Trophoblast cell (in vitro differentiated cells and primary cell): ENCODE results near the gene CSF3R. TPM values are rescaled to one million over a fixed set of nuclear protein-coding genes. Genes with fewer than 3 reads are reported as not detected.
A peak's percentile ranks its signal among the peaks of the same experiment; 100 is the strongest.

ENCODE experiments used
- DNase-seq, 2 donors: peaks; one replicate each; pipeline ENCODE4 v3.0.0-alpha.2; 2016
- H2AFZ ChIP-seq: 2 replicates; pipeline ENCODE4 v1.6.1; 2013; ENCODE audit warnings: low read length, moderate library complexity, mild to moderate bottlenecking; ENCODE audit not compliant: insufficient read depth, poor library complexity
- H2AK5ac ChIP-seq: 2 replicates; pipeline ENCODE4 v1.6.1; 2013; ENCODE audit warnings: mild to moderate bottlenecking, low read length
- H2BK120ac ChIP-seq: 2 replicates; pipeline ENCODE4 v1.6.1; 2013; ENCODE audit warnings: low read length, mild to moderate bottlenecking, moderate library complexity; ENCODE audit not compliant: insufficient read depth, poor library complexity
- H2BK12ac ChIP-seq: 2 replicates; pipeline ENCODE4 v1.6.1; 2013; ENCODE audit warnings: mild to moderate bottlenecking, low read length, moderate library complexity
- H2BK5ac ChIP-seq: 2 replicates; pipeline ENCODE4 v1.6.1; 2013; ENCODE audit warnings: low read length, low read depth, moderate library complexity, mild to moderate bottlenecking; ENCODE audit not compliant: poor library complexity
- H3K14ac ChIP-seq: 2 replicates; pipeline ENCODE4 v1.6.1; 2013; ENCODE audit warnings: mild to moderate bottlenecking, low read length
- H3K18ac ChIP-seq: 2 replicates; pipeline ENCODE4 v1.6.1; 2013; ENCODE audit warnings: mild to moderate bottlenecking, low read length
- H3K23ac ChIP-seq: 2 replicates; pipeline ENCODE4 v1.6.1; 2013; ENCODE audit warnings: low read length
- H3K27ac ChIP-seq: 2 replicates; pipeline ENCODE4 v1.5.1; 2013; ENCODE audit warnings: low read depth, mild to moderate bottlenecking, inconsistent platforms, low read length, moderate library complexity
- H3K27me3 ChIP-seq: 2 replicates; pipeline ENCODE4 v1.6.1; 2013; ENCODE audit warnings: inconsistent platforms, mild to moderate bottlenecking, low read length, moderate library complexity; ENCODE audit not compliant: insufficient read depth
- H3K36me3 ChIP-seq, 2 experiments: 1 replicate in 1 of 2; 2 replicates in 1 of 2; pipeline ENCODE4 v1.6.1; 2013; ENCODE audit warnings: low read length in 2 of 2, mild to moderate bottlenecking in 2 of 2, moderate library complexity in 1 of 2; ENCODE audit not compliant: insufficient read depth in 2 of 2, control insufficient read depth in 1 of 2
- H3K4ac ChIP-seq: 2 replicates; pipeline ENCODE4 v1.6.1; 2013; ENCODE audit warnings: low read depth, mild to moderate bottlenecking, low read length, moderate library complexity
- H3K4me1 ChIP-seq, 2 experiments: 1 replicate in 1 of 2; 2 replicates in 1 of 2; pipeline ENCODE4 v1.6.1; 2013; ENCODE audit warnings: low read length in 2 of 2, mild to moderate bottlenecking in 2 of 2, moderate library complexity in 1 of 2; ENCODE audit not compliant: insufficient read depth in 2 of 2, control insufficient read depth in 1 of 2
- H3K4me2 ChIP-seq: 2 replicates; pipeline ENCODE4 v1.6.1; 2013; ENCODE audit warnings: inconsistent platforms, mild to moderate bottlenecking, low read length, moderate library complexity
- H3K4me3 ChIP-seq: 2 replicates; pipeline ENCODE4 v1.5.1; 2013; ENCODE audit warnings: mild to moderate bottlenecking, low read depth, low read length, inconsistent platforms
- H3K79me1 ChIP-seq: one replicate; pipeline ENCODE4 v1.6.1; 2013; ENCODE audit warnings: low read length
- H3K79me2 ChIP-seq: 2 replicates; pipeline ENCODE4 v1.6.1; 2013; ENCODE audit warnings: low read length, mild to moderate bottlenecking; ENCODE audit not compliant: control insufficient read depth, insufficient read depth, poor library complexity
- H3K9ac ChIP-seq: 2 replicates; pipeline ENCODE4 v1.6.1; 2013; ENCODE audit warnings: mild to moderate bottlenecking, low read length
- H3K9me3 ChIP-seq: 2 replicates; pipeline ENCODE4 v1.6.1; 2013; ENCODE audit warnings: low read depth, mild to moderate bottlenecking, control low read depth, inconsistent platforms, low read length; ENCODE audit not compliant: insufficient read depth
- H4K12ac ChIP-seq: 2 replicates; pipeline ENCODE4 v1.6.1; 2013; ENCODE audit warnings: low read depth, mild to moderate bottlenecking, low read length, moderate library complexity
- H4K8ac ChIP-seq: 2 replicates; pipeline ENCODE4 v1.6.1; 2013; ENCODE audit warnings: low read depth, mild to moderate bottlenecking, low read length, moderate library complexity
- H4K91ac ChIP-seq: one replicate; pipeline ENCODE4 v1.6.1; 2013; ENCODE audit warnings: low read depth, mild to moderate bottlenecking, low read length, moderate library complexity
- WGBS: extraction: QIAGEN DNeasy Blood & Tissue Kit; methylation state at CpG from one replicate; pipeline ENCODE4 v1.1.7; 2013; ENCODE audit warnings: missing lambda C conversion rate; ENCODE audit not compliant: insufficient read length, insufficient coverage; ENCODE audit errors: extremely low coverage; 5-methylcytosine and 5-hydroxymethylcytosine counted together
- polyA plus RNA-seq: library from polyadenylated mRNA; stranded (reverse); fragments of 200-250 nt; gene quantifications from 2 replicates; pipeline ENCODE4 v1.2.3, GENCODE V29; 2013

Gene CSF3R
- 55.8 and 63.8 TPM in 2 replicates for polyA plus RNA-seq

GRCh38 chr1:36482724-36483388, at the start of gene CSF3R:
Gene CSF3R (minus strand): TSS chr1:36482913. CDS start chr1:36479496, 3,417 bp downstream.
- Histone ChIP-seq H3K27ac (peak within 1 kb of the TSS; percentile 77), H4K12ac (peak within 1 kb of the TSS; percentile 6), H3K79me1 (peaks cover 21% of the 10 kb centered on the region), H3K14ac (peak within 1 kb of the TSS; percentile 16), H4K8ac (peak within 1 kb of the TSS; percentile 75), H3K4me1 (peaks cover 9 to 15% of the 10 kb centered on the region in 2 experiments), H3K4me2 (peak within 1 kb of the TSS; percentile 25), H3K18ac (peak within 1 kb of the TSS; percentile 32), H2BK12ac (peak within 1 kb of the TSS; percentile 6), H3K27me3 (no peaks in the 10 kb centered on the region), H3K36me3 (peaks cover 0 to 3% of the 10 kb centered on the region in 2 experiments), H2AFZ (peak within 1 kb of the TSS; percentile 50), H3K4ac (peak within 1 kb of the TSS; percentile 54), H3K9me3 (peaks cover 4% of the 10 kb centered on the region), H2BK120ac (peak within 1 kb of the TSS; percentile 67), H3K23ac (no peak within 1 kb of the TSS), H4K91ac (peak within 1 kb of the TSS; percentile 72), H2BK5ac (peak within 1 kb of the TSS; percentile 71), H3K4me3 (no peak within 1 kb of the TSS), H3K9ac (no peak within 1 kb of the TSS), H2AK5ac (peak within 1 kb of the TSS; percentile 53), H3K79me2 (peaks cover 5% of the 10 kb centered on the region)
- WGBS, result no CpG with 5 or more reads among the region's 13 CpGs
- DNase-seq, result peak in 1 of 2 donors; percentile 17

DNA sequence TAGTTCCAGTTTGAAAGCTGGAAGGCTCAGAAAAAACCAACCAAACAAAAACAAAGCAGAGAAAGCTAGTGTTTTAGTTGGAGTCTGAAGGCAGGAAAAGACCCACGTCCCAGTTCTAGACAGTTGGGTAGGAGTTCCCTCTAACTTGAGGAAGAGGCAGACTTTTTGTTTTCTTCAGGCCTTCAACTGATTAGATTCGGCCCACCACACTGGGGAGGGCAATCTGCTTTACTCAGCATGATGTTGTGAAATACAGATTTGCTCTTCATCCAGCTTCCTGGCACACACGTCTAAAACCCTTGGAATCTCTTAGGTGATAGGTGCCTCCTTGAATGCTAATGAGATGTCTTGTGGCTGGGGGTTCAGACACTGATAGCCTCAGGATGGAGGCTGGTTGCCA, 49.1 kb upstream of the CSF3R start:
- no CpG with 5 or more reads among the region's 3 CpGs for WGBS
- H2AK5ac ChIP-seq, result no peak overlapping the region
- H3K27ac ChIP-seq, result no peak overlapping the region
- no peaks in the 10 kb centered on the region for H3K79me2 ChIP-seq
- no peak for DNase-seq
- H3K9me3 ChIP-seq, result no peaks in the 10 kb centered on the region
- H3K79me1 ChIP-seq, result no peaks in the 10 kb centered on the region
- H3K4ac ChIP-seq, result no peak overlapping the region
- no peaks in the 10 kb centered on the region for H3K36me3 ChIP-seq
- H4K12ac ChIP-seq, result no peak overlapping the region
- no peak overlapping the region for H3K23ac ChIP-seq
- no peak overlapping the region for H2AFZ ChIP-seq
- H3K14ac ChIP-seq, result no peak overlapping the region
- H3K4me2 ChIP-seq, result no peak overlapping the region
- H3K18ac ChIP-seq, result no peak overlapping the region
- H2BK120ac ChIP-seq, result no peak overlapping the region
- no peak overlapping the region for H3K4me3 ChIP-seq
- no peak overlapping the region for H2BK5ac ChIP-seq
- H2BK12ac ChIP-seq, result no peak overlapping the region
- H4K8ac ChIP-seq, result no peak overlapping the region
- H3K4me1 ChIP-seq, result no peaks in the 10 kb centered on the region
- H3K9ac ChIP-seq, result no peak overlapping the region
- no peak overlapping the region for H4K91ac ChIP-seq
- no peaks in the 10 kb centered on the region for H3K27me3 ChIP-seq

- H4K91ac ChIP-seq, result no peak overlapping the region
- H2AK5ac ChIP-seq, result no peak overlapping the region
- no peak overlapping the region for H3K18ac ChIP-seq
- H3K27me3 ChIP-seq, result no peaks in the 10 kb centered on the region
- no peak overlapping the region for H2BK12ac ChIP-seq
- no peak overlapping the region for H2BK120ac ChIP-seq
- no peak overlapping the region for H4K8ac ChIP-seq
- no peak overlapping the region for H3K9ac ChIP-seq
- DNase-seq, result no peak
- no peak overlapping the region for H3K4me2 ChIP-seq
- no peak overlapping the region for H2BK5ac ChIP-seq
- no CpG with 5 or more reads among the region's 6 CpGs for WGBS
- no peak overlapping the region for H3K4me3 ChIP-seq
- no peaks in the 10 kb centered on the region for H3K79me2 ChIP-seq
- H3K4me1 ChIP-seq, result no peaks in the 10 kb centered on the region
- H3K9me3 ChIP-seq, result no peaks in the 10 kb centered on the region
- no peaks in the 10 kb centered on the region for H3K36me3 ChIP-seq
- no peak overlapping the region for H2AFZ ChIP-seq
- H3K27ac ChIP-seq, result no peak overlapping the region
- no peak overlapping the region for H3K14ac ChIP-seq
- H3K23ac ChIP-seq, result no peak overlapping the region
- no peak overlapping the region for H3K4ac ChIP-seq
- no peaks in the 10 kb centered on the region for H3K79me1 ChIP-seq
- H4K12ac ChIP-seq, result no peak overlapping the region
These were observed 48.1 kb upstream of the CSF3R start for GRCh38 chr1:36530791-36531190.

GRCh38 chr1:36530261-36530660, 47.5 kb upstream of the CSF3R start:
- Histone ChIP-seq H4K91ac (no peak overlapping the region), H3K4me2 (no peak overlapping the region), H4K12ac (no peak overlapping the region), H2AK5ac (no peak overlapping the region), H3K14ac (no peak overlapping the region), H3K79me2 (no peaks in the 10 kb centered on the region), H3K79me1 (no peaks in the 10 kb centered on the region), H3K36me3 (no peaks in the 10 kb centered on the region), H3K23ac (no peak overlapping the region), H3K4me1 (no peaks in the 10 kb centered on the region), H3K27me3 (no peaks in the 10 kb centered on the region), H3K9ac (no peak overlapping the region), H2BK12ac (no peak overlapping the region), H3K18ac (no peak overlapping the region), H3K4ac (no peak overlapping the region), H3K27ac (no peak overlapping the region), H2AFZ (no peak overlapping the region), H3K9me3 (no peaks in the 10 kb centered on the region), H2BK120ac (no peak overlapping the region), H4K8ac (no peak overlapping the region), H2BK5ac (no peak overlapping the region), H3K4me3 (no peak overlapping the region)
- no peak for DNase-seq
- no CpG with 5 or more reads among the region's 7 CpGs for WGBS
